Measurements from ENCODE around the gene LHFPL6.

LHFPL6 gene

GRCh38 chr13:39311619-39312018 is 291.4 kb downstream of the LHFPL6 start:
- no peak for DNase-seq (ENCODE audit: low spot score)

DNA sequence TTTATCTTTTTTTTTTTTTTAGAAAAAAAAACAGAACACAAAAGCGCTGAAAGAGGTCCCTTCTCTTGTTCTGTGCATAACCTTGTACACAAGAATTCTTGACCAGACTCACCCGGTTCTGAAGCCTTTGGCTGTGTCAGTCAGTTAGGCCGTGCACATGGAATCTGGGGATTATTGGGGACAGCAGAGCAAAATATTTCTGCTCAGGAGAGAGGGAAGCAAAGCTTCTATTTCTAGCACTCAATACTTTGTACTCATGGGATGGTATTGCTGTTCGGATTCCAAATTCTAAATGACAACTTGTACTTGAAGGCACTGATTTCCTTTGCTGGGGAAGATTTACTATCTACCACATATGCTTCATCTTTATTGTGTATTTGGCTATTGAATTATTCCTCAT is 292.0 kb downstream of the LHFPL6 start:
- no peak for DNase-seq (ENCODE audit: low spot score)

DNA sequence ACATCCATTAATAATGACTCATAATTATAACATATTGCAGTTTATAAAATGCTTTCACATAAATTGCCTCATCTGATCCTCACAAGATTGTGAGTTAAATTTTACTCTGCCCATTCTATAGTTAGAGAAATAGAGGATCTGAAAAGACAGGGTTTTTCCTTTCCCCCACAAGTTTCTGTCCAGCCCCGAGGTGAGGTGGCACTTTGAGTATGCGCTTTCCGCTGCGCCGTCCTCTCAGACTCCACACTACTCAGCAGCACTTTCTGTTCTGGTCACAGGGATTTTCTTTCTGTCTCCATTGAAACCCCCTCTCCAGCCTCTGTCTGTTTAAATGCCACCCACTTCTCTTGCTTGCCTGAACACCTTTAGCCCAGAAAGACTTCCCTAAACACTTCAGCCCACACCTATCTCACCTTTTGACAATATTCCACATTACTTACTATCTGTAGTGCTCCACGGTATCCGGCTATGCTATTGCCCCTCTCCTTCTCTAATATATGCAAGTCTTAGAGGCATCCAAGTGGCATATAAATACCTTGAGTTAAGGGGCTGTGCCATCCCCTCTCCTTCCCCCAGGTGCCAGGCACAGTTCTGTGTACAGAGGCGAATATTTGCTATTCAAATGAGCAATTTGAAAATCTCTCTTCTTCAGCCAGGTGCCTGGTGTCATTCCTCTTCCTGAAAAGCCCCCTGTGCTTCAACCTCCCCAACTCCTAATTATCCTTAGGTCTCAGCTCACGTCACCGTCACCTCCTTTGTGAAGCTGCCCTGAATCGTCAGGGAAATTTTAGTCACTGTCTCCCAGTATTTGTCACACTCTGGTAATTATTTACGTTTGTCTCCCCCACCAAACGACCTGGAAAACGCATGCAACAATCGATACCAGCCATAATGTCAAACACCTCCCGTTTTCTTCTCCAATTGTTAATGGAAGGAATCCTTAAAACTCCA is 296.1 kb downstream of the LHFPL6 start:
- DNase-seq (ENCODE audit: low spot score), result no peak

GRCh38 chr13:39302820-39303219 is 300.2 kb downstream of the LHFPL6 start:
- no peak for DNase-seq (ENCODE audit: low spot score)

DNA sequence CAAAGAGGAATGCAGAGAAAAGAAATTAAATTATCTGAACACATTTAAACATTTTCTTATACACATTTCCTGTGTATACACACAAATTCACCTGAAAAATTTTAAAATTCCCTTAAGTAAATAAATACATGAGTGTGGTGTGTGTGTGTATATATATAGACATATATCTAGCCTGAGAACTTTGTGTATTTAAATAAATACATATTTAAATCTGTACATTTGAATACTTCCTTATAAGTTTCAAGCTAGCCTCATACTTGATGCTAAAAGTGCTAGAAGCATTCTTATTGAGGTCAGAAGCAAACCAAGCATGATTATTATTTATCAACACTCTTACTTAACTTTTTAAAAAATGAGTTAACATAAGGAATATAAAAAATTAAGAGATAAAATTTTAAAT is 304.0 kb downstream of the LHFPL6 start:
- DNase-seq (ENCODE audit: low spot score), result no peak

- no peak for DNase-seq (ENCODE audit: low spot score)
Observed at GRCh38 chr13:39297664-39298171, 305.3 kb downstream of the LHFPL6 start.

- DNase-seq (ENCODE audit: low spot score), result no peak
Observed at GRCh38 chr13:39297023-39297422, 306.0 kb downstream of the LHFPL6 start.

DNA sequence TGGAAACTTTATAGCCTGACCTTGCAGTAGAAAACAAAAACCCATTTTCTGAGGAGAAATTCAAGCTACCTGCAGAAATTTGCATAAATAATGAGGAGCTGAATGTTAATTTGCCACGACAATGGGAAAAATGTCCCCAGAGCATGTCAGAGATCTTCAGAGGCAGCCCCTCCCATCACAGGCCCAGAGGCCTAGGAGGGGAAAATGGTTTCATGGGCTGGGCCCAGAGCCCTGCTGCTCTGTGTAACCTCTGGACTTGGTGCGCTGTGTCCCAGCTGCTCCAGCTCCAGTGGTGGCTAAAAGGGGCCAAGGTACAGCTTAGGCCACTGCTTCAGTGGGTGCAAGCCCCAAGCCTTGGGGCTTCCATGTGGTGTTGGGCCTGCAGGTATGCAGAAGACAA is 306.8 kb downstream of the LHFPL6 start:
- no peak for DNase-seq (ENCODE audit: low spot score)
